Daoy (cell line): ENCODE data around the gene ATP8A1. TPM values are rescaled to one million over a fixed set of nuclear protein-coding genes. Genes with fewer than 3 reads are reported as not detected.

Experiments
- DNase-seq: peaks from one replicate; pipeline ENCODE4 v3.0.0-alpha.2; 2015; ENCODE audit warnings: low read depth
- total RNA-seq: library from RNA; depleted of rRNA; stranded (reverse); fragments of >200 nt; shearing (Covaris generic); gene quantifications from 2 replicates; pipeline ENCODE4 v1.2.3, GENCODE V29; 2014

ATP8A1 gene
- total RNA-seq, 1 experiment from 2014 or later, result 1.7 TPM

- no peak for DNase-seq
These were observed 86.7 kb downstream of the ATP8A1 start for GRCh38 chr4:42570221-42570620.

- peak; percentile 62 for DNase-seq
These were observed 88.2 kb downstream of the ATP8A1 start for GRCh38 chr4:42568610-42569207.

- DNase-seq, result no peak
These were observed 90.1 kb downstream of the ATP8A1 start for GRCh38 chr4:42566835-42567234.

- DNase-seq, result no peak
These were observed 94.9 kb downstream of the ATP8A1 start for GRCh38 chr4:42562016-42562415.

GRCh38 chr4:42561031-42561430 lies 95.9 kb downstream of the ATP8A1 start:
- DNase-seq, result no peak

- DNase-seq, result no peak
These were observed 96.4 kb downstream of the ATP8A1 start for GRCh38 chr4:42560467-42560861.

GRCh38 chr4:42558156-42558555 lies 98.7 kb downstream of the ATP8A1 start:
- no peak for DNase-seq

- DNase-seq, result no peak
These were observed 101.1 kb downstream of the ATP8A1 start for GRCh38 chr4:42555828-42556227.

GRCh38 chr4:42554072-42554471 lies 102.8 kb downstream of the ATP8A1 start:
- no peak for DNase-seq

- DNase-seq, result no peak
These were observed 107.0 kb downstream of the ATP8A1 start for GRCh38 chr4:42549896-42550295.

GRCh38 chr4:42547805-42548204 lies 109.1 kb downstream of the ATP8A1 start:
- no peak for DNase-seq

- no peak for DNase-seq
These were observed 113.1 kb downstream of the ATP8A1 start for GRCh38 chr4:42543762-42544161.

- DNase-seq, result no peak
These were observed 113.8 kb downstream of the ATP8A1 start for GRCh38 chr4:42543126-42543525.

GRCh38 chr4:42541647-42542046 lies 115.3 kb downstream of the ATP8A1 start:
- DNase-seq, result no peak

- DNase-seq, result no peak
These were observed 123.9 kb downstream of the ATP8A1 start for GRCh38 chr4:42533042-42533441.

- no peak for DNase-seq
These were observed 125.4 kb downstream of the ATP8A1 start for GRCh38 chr4:42531341-42532030.

GRCh38 chr4:42523066-42523718 lies 133.7 kb downstream of the ATP8A1 start:
- no peak for DNase-seq

- DNase-seq, result peak; percentile 39
These were observed 137.0 kb downstream of the ATP8A1 start for GRCh38 chr4:42519803-42520417.

- no peak for DNase-seq
These were observed 141.6 kb downstream of the ATP8A1 start for GRCh38 chr4:42515156-42515884.

GRCh38 chr4:42513748-42514492 lies 143.0 kb downstream of the ATP8A1 start:
- DNase-seq, result no peak

- no peak for DNase-seq
These were observed 144.7 kb downstream of the ATP8A1 start for GRCh38 chr4:42512226-42512625.
